OCI-M1 (cell line): ENCODE measurements around the gene MRPL18.

Experiments
- DNase-seq: peaks from one replicate; lab custom pipeline; 2025; lab: John Stamatoyannopoulos, UW

MRPL18 gene

DNA sequence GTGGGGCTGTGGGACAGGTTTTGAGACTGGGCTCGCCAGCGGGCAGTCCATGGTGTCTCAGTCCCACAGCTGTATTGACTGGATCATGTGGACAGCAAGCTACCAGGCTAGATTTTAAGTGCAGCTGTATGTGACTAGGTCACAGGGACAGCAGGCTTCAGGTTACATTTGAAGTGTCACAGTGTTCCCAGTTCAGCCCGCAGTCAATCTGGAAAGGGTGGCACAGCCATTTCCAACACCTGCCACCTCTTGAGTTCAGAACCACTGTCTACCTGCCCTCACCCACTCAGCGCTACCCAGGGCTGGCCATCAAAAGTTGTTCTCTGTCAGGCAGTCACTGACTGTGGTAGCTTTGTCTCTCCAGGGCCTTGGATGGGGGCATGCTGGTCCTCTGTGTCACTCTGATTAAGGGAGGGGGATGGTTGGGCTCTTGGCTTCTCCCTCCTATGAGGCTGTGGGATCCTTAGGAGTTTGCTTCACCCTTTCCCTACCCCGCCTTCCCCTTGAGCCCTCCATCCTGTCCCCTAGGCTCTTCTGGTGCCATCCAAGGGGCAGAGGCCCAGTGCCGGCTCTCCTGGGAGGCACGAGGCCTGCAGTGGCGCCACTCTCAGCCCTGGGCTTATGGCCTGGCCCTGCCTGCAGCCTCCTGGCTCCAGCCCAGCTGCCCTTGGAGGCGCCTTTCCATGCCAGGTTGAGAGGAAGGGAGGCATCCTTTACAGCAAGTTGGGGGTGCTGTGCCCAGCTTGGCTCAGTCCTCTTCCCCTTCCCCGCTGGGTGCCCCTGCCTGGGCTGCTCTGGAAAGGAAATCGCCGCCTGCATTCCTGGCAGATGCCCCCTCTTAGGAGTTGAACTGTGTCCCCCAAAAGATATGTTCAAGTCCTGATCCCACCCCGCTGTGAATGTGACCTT lies 54.7 kb downstream of the MRPL18 start:
- no peak for DNase-seq
